DLD1 (cell line): ENCODE measurements around the gene ERC2.

Source experiments
- in situ Hi-C: cut with HindIII; loops from 2 replicates; pipeline ENCODE4 v1.10.0; 2017; ENCODE audit warnings: low sequenced_read_pairs

ERC2 gene

DNA sequence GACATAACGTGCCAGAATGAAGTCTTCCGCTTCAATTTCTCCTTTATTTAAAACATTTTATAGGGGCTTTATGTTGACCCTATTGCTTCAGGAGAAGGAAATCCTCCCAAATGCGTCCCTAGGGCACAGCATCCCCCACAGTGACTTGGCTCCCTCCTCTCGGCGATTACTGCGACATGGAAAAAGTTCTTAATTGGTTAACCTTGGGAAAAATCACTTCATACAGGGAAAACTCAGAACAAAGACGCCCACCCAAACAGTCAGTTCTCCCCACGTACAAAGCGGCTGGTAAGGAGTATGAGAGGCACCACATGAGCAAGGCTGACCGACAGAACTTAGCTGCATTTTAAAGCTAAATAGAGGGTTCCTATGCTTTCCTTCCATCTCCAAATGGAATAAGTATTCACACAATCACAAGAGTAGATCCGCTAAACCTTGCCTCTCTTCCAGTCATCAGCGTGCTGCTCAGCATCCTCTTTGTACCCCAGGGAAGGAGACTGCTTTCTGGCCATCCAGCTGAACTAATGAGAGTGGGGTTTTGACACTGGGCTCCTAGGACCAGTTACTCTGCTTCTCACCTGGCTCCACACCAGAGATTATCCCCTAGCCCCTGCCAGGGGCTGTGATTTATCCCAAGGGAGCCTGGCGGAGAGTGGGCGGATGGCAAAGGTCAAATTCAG lies 565.9 kb downstream of the ERC2 start:
- in situ Hi-C loops: no loop called here

DNA sequence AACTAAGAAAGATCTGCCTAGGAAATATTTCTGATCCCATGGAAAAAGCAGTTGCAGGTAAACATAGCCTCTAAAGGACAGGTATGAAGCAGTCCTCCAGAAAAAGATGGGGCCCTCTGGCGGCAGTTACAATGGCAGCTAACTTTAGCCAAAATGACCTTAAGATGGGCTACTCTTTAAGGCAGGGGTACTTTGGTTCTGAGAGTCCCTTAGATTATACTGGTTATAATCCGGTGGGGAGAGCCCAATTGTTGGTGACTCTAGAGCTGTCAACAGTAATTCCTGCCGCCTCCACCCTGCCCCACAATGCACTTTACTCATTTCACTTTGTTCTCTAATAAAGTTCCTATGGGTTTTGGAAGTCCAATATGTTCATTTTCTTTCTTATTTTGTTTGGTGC lies 568.4 kb downstream of the ERC2 start:
- in situ Hi-C loops: no loop called here

DNA sequence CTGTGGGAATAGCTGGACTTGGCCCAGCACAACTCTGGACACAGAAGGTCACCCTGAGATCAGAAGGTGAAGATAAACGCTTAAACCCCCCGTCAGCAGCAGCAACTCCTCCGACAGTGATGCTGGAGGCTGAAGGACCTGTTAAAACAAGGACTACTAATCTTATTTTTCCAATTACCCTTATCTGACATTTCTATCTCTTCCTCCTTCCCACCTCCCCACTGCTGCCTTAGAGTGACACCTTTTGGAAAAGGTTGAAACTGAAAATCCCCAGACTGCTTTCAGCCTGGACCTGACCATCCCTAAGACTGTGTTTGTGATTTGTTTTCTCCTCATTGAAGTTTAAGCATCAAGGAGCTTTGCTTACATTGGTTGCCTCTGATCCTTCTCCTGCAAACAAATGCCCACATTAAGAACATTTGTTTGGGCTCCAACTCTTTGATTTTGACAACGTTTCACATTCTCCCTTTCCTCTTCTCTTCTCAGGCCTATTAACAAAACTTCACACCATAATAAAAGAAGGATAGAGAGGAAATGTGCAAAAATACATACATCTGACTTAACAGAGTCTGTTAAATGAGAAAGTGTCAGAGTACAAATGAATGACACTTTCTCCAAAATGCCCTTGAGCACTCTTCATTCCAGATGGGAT lies 570.6 kb downstream of the ERC2 start:
- in situ Hi-C loops: no loop called here

DNA sequence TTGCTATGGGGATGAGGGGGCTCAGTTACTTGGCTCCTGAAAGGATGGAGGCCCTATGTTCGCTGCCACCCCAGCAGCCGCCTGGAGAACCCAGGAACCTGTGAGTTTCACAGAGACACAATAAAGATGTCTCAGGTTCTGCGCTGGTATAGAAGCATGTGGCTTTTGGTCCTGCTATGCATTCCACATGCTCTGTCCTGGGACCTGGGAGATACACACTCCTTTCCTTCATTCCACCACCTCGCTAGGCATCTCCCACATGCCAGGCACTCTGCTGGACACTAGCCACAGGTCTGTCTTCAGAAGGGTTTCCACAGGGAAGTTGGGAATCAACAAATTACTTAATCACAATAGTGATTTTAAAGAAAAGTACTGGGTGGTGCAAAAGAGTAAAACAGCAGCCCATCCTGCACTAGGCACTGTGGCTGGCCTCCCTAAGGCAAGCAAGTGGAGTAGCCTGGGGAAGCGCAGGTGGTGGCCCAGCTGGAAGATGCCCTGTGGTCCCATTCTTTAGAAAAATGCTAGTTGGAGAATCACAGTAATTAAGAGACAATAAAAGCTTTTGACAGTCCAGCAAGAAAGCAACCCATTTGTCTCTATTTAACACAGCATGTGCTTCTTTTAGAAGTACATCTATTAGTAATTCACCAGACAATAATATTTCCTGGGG lies 572.2 kb downstream of the ERC2 start:
- in situ Hi-C loops: no loop called here

DNA sequence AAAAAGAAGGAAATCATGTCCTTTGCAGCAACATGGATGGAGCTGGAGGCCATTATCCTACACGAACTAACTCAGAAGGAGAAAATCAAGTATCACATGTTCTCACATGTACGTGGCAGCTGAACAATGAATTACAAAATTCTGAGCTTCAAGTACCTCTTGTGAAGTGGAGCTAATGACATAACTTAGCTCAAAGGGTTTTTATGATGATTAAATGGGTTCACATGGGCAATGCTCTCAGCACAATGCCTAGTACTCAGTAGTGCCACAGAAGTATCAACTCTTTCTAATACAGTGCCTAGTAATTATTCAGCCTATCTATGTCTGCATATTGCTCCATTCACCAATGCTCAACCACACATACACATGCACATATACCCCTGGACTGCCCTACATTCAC lies 573.7 kb downstream of the ERC2 start:
- in situ Hi-C loops: no loop called here

DNA sequence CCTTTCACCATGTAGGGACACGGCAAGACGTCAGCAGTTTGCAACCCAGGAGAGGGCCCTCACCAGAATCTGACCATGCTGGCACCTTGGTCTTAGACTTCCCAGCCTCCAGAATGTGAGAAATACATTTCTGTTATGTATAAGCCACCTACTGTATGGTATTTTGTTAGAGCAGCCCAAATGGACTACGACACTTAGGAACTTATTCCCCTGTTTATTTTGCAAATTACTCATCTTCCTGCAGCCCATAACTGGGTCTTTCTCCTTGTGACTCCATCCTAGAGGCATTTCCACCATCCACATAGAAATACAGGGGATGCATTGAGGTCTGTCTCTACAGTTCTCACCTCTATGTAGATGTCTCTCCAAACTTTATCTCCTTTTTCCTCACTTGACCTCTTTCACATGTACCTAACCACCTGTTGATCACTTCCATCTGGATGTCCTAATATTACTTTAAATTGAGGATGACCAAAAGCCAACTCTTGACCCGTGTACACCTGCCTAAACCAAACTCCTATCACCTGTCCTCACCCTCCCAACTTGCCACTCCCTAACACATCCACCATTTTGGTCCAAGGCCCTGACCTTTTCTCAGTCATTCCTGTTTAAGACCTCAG lies 575.1 kb downstream of the ERC2 start:
- in situ Hi-C loops: no loop called here

DNA sequence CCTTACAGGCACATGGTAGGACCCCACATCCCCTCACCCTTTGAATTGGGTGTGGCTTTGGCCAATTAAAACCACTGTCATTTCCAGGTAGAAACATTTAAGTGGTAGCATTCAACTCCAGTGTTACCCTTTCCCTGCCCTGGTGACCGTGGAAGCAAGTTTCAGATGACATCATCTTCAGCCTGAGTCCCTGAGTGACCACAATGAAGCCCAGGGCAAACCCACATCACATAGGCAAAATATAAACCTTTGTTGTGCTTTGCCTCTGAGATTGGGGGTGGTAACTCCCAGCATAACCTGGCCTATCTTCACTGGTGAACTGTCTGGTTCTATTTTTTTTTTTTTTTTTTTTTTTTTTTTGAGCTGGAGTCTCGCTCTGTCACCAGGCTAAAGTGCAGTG lies 577.2 kb downstream of the ERC2 start:
- in situ Hi-C loops: no loop called here

DNA sequence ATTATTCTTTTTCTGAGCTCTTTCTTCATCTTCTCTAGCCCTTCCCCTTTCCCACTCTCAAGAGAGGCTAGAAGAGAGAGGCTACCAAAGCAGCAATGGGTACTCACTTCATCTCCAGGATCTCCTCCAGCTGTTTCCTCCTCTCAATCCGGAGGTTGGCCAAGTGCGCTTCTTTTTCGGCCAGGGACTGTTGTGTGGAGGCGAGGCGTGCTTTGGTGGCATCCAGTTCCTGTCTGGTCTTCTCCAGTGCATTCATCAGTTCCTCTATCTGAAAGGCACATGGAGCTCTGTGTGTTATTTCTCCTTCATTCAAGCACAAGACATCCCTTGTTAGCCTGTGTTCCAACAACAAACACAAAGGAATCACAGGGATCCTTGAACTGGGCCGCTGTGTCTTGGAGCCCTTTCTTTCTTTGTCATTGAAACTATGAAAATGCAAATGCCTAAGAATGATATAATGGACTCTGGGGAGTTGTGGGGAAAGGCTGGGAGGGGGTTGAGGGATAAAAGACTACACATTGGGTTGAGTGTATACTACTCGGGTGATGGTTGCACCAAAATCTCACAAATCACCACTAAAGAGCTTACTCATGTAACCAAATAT lies 579.9 kb downstream of the ERC2 start:
- in situ Hi-C loops: no loop called here

DNA sequence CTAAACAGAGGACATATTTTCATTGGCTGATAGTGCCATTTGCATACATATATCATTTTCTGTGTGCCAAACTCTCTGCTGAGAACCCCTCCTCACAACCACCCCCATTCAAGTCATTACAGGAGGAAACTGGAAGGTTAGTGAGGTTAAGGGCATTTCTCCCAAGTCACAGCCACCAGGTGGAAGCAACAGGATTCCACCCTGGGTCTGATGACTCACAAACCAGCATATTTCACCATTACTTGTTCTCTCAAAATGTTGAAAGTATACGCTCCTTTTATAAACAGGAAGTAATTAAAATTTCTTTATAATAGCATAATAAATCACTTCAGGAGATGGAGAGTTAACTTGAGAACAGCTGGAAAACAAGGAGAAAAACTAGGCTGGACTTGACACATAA lies 582.5 kb downstream of the ERC2 start:
- in situ Hi-C loops: no loop called here

DNA sequence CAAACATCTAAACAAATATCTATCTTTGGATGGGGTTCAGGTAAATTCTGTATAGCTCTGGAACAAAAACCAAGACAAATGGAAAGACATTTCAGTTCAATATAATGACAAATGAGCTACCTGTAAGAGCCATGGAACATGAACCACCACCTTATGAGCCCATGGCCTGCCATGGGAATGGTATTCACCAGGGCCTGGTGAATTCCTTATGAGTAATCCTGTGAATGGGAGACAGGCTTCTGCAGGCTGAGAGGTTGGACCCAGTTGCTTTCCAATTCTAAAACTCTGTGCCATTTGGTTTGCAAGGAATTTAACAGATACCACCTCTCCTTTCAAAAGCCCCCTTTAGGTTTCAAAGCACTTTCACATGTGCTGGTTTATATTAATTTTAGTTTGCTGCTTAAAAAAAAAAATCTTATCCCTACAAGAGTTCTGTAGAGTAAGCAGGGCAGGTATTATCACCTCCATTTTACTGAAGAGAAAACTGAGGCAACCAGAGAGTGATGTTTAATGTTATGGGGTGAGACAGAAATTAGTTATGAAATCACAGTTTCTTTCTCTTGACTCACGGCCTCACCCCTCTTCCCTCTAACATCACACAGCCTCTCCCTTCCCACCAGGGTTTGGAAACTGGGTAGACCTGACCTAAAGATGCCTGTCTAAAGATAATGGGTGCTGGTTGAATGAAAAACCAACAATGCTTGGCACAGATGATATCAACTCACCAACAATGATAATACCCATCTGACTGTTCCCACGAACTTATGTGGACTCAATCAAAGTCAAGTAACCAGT lies 583.6 kb downstream of the ERC2 start:
- in situ Hi-C loops: no loop called here

DNA sequence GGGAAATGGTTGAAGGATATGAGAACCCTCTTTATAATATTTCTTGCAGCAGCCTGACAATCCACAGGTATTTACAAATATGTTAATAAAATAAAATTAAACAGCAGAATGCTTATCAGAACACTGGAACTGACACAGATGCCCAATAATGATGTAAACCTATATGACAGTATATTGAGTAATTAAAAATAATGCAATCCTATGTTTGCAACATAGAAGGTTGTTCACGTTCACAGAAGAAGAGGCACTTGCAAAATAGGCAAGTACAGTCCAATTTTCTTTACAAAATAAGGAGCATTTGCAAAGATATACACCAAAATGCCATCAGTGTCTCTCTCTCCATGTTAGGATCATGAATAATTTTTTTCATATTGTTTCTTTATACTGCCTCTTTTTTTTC lies 584.2 kb downstream of the ERC2 start:
- in situ Hi-C loops: no loop called here

DNA sequence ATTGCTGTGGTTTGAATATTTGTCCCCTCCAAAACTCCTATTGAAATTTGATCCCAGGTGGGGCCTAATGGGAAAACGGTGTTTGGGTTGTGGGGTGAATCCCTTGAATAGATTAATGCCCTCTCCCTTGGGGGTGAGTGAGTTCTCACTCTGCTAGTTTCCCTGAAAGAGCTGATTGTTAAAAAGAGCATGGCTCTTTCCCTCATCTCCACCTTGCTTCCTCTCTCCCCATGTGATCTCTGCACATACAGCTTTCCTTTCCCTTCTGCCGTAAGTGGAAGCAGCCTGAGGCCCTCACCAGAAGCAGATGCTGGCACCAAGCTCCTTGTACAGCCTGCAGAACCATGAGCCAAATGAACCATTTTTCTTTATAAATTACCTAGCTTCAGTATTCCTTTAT lies 586.3 kb downstream of the ERC2 start:
- in situ Hi-C loops: no loop called here

DNA sequence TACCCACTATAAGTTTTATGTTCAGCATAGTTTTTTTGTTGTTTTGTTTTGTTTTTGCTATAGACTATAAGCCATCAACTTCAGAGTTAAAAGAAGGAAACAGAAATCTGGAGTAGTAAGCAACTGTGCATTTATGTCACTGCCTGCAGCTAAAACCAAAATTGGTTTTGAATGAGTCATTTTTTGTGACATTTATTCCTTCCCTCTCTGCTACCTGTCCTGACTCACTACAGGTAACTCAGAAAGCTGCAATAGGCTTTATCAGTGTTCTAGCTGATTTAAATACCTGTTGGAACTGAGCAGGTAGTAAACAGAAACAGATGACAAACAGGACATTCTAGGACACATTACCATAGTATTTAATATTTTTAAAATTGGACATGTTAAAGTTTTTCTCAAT lies 587.9 kb downstream of the ERC2 start:
- in situ Hi-C loops: no loop called here

DNA sequence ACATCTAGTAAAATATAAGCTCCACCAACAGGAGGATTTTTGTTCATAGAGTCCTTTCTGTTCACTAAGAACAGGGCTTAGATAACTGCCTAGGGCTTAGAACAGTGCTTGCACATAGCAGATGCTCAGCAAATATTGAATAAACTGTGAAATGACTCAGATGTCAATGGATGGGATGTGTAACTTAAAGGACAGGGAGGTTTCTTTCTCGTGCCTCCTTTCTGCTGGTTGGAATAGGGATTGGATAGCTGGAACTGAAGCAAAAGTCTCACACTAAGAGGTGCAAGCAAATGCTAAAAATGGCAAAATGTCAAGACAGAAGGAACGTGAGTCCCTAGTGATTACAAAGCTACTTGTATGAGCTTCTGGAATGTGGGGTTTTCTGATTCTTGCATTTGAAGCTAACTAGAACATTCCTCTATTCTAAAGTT lies 588.4 kb downstream of the ERC2 start:
- in situ Hi-C loops: no loop called here

DNA sequence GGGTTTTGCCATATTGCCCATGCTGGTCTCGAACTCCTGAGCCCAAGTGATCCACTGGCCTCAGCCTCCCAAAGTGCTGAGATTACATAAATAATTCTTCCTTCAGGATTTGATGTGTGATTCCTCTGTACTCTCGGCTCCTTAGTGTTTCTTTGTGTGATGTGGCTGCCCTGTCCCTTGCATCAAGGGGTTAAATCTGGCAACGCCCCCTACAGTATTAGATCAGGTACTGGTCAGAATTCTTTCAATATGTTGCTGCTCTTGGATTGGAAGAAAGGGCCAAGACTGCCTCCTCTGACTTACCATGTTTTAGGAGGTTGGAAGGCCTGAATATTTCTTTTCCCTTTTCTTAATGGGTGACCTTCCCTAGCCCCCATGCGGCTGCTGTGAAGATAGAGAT lies 590.6 kb downstream of the ERC2 start:
- in situ Hi-C loops: no loop called here

DNA sequence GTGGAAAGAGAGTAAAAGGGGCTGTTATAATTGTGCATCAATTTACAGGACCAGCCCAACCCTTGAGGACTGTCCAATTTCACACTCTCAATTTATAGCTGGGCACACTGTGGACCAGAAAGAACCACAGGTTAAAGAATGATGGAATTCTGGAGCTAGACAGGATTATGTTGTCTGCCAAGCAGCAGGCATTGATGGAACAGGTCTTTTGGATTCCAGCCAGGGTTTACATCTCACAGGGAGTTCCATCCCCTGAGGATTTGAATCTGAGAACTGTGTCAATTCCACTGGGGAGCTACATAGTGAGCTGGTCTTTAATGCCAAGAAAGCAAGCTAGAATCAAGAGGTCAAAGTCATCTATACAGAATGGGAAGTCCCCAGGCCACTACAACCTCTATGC lies 591.7 kb downstream of the ERC2 start:
- in situ Hi-C loops: no loop called here

DNA sequence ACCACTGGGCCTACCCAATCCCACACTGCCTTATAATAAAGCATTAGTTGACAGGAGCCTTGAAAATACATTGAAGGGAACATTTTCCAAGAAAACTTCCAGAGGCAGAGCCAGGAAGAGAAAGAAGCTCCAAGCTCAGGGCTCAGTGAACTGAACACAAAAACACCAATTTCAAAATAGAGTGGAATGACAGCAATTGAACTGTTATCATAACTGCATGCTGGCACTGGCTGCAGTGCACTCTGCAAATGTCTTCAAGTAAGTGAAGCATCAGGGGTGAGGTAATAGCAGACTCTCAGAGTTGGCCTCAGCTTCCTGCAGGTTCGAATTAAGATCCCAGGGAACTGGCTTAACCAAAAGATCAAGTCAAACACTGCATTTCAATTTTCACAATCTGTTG lies 593.2 kb downstream of the ERC2 start:
- in situ Hi-C loops: no loop called here

DNA sequence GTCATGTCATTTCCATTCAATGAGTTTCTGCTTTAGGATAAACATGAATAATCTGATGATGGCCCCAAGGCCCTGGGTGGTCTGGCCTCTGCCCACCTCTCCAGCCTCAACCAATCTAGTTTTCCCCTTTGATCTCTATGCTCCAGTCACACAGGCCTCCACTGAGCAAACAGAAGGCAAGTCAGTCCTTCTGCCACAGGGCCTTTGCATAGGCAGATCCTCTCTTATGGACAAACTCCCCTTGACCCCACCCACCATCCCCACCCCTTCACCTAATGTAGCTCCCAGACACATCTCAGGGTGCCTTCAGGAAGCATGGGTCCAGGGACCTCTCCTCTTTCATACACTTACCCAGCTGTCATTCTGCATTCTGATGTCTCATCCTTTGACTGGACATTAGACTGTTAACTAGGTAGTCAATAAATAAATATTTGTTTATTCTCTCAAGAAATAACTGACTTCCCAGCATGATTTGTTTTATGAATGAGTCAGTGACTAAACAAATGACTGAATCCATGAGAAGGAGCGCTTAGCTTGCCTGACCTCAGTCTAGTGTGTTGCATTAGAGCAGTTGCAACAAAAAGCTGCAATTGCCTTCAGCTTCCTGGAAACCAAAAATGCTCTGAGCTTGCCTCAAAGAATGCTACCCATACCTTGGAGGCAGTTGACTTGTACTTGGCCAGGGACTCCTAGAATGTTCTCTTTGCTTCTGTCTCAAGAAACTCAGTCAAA lies 594.6 kb downstream of the ERC2 start:
- in situ Hi-C loops: no loop called here

DNA sequence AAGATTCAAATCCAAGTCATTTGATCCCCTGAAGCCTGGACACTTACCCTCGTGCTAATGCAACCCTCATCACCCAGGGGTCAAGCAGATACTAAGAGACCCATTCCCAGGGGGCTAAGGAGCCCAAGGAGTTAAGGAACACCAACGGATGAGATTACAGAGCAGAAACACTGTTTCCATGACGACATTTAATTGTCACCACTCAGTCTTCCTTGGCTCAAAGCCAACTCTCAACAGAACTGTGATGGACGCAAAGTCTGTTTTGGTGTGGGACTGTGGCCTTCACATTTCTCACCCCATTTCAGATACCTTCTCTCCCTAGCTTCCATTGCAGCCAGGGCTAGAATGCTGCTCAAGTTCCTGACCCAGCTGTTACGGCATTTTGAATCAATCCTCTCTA lies 597.7 kb downstream of the ERC2 start:
- in situ Hi-C loops: no loop called here

DNA sequence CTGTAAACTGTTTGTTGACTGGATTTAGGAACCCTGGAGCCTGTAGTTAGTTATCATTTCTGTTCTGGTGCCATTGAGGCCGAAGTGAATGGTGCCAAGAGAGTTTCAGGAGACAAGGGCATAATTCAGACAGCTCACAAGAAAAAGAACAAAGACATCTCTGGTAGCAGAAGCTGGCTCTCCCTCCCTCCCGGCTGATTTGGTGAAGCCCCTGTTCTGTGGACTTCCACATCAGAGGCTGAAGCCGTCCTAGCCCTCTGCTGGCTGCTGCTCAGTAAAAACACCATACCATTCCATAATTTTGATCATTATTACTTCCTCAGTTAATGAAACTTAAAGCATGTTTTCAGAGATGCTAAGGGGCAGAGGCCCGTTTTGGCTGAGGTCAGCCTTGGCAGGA lies 599.9 kb downstream of the ERC2 start:
- in situ Hi-C loops: no loop called here
